ENCODE data around the gene BEND2.
"Not testable (repeated sequence)": the region's sequence is repeated elsewhere in the genome, so short reads cannot be mapped to it uniquely, and the experiment has no call there.

GRCh38 chrX:18229646-18230045 lies 9.0 kb upstream of the BEND2 start:
- TF ChIP-seq BHLHE40 (IDR thresholded peaks at IDR 0.05; ENCODE audit: low read length); POLR2G (IDR thresholded peaks at IDR 0.05; ENCODE audit: low read depth, low read length); ZFP1 (CRISPR knock-in tag; IDR thresholded peaks at IDR 0.05); CTCF (CRISPR knock-in tag; IDR thresholded peaks at IDR 0.05); USF2 (IDR thresholded peaks at IDR 0.05; ENCODE audit: low read depth, low read length); USF2 (CRISPR knock-in tag; IDR thresholded peaks at IDR 0.05; ENCODE audit: borderline replicate concordance): not testable (repeated sequence)
